Upper lobe of left lung (tissue), 6 donors: ENCODE data around the gene KATNAL1. TPM values are rescaled to one million over a fixed set of nuclear protein-coding genes. Genes with fewer than 3 reads are reported as not detected.

ENCODE experiments used
- ATAC-seq, 2 donors: fragments of 200-7000 bp; cut with Tn5 transposase; one replicate each; pipeline ENCODE4 v1.9.1; 2022; ENCODE audit warnings: mild to moderate bottlenecking in 2 of 2, moderate library complexity in 2 of 2; ENCODE audit not compliant: low FRiP score in 2 of 2
- DNase-seq, 2 donors: peaks; one replicate each; pipeline ENCODE4 v3.0.0-alpha.2; 2019 to 2020
- H3K27ac ChIP-seq, 4 donors: fragments of 200-600 bp; sonication (generic); one replicate each; pipeline ENCODE4 v1.5.1; 2016 to 2019
- H3K27me3 ChIP-seq, 4 donors: fragments of 200-600 bp; sonication (generic); one replicate each; pipeline ENCODE4 v1.5.1; 2017 to 2019
- H3K36me3 ChIP-seq, 4 donors: fragments of 200-600 bp; sonication (generic); one replicate each; pipeline ENCODE4 v1.5.1; 2016 to 2019
- H3K4me1 ChIP-seq, 4 donors: fragments of 200-600 bp; sonication (generic); one replicate each; pipeline ENCODE4 v1.5.1; 2018 to 2019
- H3K4me3 ChIP-seq, 4 donors: fragments of 200-600 bp; sonication (generic); one replicate each; pipeline ENCODE4 v1.5.1; 2017 to 2019; ENCODE audit warnings: mild to moderate bottlenecking in 2 of 4, moderate library complexity in 1 of 4
- H3K9me3 ChIP-seq, 4 donors: fragments of 200-600 bp; sonication (generic); one replicate each; pipeline ENCODE4 v1.5.1; 2018 to 2019
- EP300 ChIP-seq, 4 donors: sonication (generic); formaldehyde crosslinking; IDR thresholded peaks; one replicate each; pipeline ENCODE4 v1.5.1; 2017; ENCODE audit warnings: antibody characterized with exemption in 4 of 4, control low read depth in 2 of 4
- POLR2A ChIP-seq, 4 donors: fragments of 450-650 bp; IDR thresholded peaks; one replicate each; pipeline ENCODE4 v1.5.1; 2016 to 2017; ENCODE audit warnings: antibody characterized with exemption in 4 of 4, mild to moderate bottlenecking in 2 of 4
- POLR2AphosphoS5 ChIP-seq, 2 donors: sonication (generic); formaldehyde crosslinking; IDR thresholded peaks; one replicate each; pipeline ENCODE4 v1.5.1; 2017; ENCODE audit warnings: antibody characterized with exemption in 2 of 2
- WGBS, 2 donors: methylation state at CpG; one replicate each; pipeline ENCODE4 v1.1.5; 2017 to 2018; 5-methylcytosine and 5-hydroxymethylcytosine counted together
- total RNA-seq, 6 donors: library from RNA; depleted of rRNA in 4 of 6; stranded (reverse); fragments of >200 nt in 4 of 6; gene quantifications; one replicate each; pipeline versions ENCODE4 v1.1.0 to v1.2.1, GENCODE V29; 2016 to 2021
- TF ChIP-seq, protein P1 (sequence below), 6 experiments: fragments of 450-650 bp in 4 of 6; fragments of 200-600 bp in 2 of 6; sonication (generic) in 2 of 6; IDR thresholded peaks; one replicate each; pipeline ENCODE4 v1.5.1; 2016 to 2019; ENCODE audit warnings: antibody characterized with exemption in 6 of 6
- donor health status: DM: no; HTN: no; CAD: no; lungs with moderate emphysema.
- donor health status: DM: no; HTN: yes; CAD: no; lungs with severe emphysema.

Gene KATNAL1
- 10 to 100 TPM in 5 of 6 donors, 1 to 10 TPM in 1; 5.7 to 35.5 (median 13.9) TPM for total RNA-seq

DNA sequence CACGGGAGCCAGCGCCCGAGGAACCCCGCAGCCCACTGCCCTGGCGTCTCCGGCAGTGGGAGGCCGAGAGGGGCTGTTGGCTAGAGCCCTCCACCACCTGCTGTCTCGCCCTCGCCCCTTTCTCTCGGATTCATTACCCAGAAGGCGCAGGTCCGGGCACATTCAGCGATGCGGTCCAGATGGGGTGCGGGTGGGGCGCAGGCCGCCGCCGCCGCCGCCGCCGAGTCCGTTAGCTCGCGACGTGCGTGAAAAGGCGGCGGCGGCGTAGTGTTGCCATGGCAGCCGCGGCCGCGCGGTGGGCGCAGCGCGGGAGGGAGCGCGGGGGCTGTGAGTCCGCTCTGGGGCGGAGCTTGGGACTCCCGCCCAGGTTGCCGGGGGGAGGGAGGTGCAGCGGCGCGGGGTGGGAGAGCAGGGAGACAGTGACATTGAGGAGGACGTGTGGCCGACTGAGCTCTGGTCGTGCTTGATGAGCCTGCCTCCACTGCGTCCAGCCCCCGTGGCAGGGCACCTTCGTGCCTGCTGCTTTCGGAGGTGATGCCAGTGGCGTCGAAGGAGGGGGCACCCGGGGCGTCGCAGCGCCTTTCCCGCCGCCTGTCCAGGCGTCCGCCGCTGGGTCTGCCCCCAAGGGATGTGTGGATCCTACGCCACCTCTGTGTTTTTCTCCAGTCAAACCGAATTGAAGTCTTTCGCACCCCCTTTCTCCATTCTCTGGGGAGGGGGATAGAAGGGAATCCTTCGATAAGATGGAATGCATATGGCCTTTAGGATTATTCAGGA, at the start of gene KATNAL1:
KATNAL1 (minus strand) TSS at position 358 of the 777 bp plus-strand sequence. CDS start 23,774 bp downstream, outside the sequence.
- Histone ChIP-seq H3K4me3 (peak within 1 kb of the TSS; percentile 62 to 91 (median 82)), H3K27ac (peak within 1 kb of the TSS; percentile 80 to 95 (median 89)), H3K27me3 (no peaks in the 10 kb centered on the region), H3K9me3 (no peaks in the 10 kb centered on the region), H3K36me3 (no peaks in the 10 kb centered on the region), H3K4me1 (peaks cover 13 to 38% (median 22%) of the 10 kb centered on the region in 4 donors)
- DNase-seq (peak; percentile 83 to 95), ATAC-seq (peak; percentile 87 to 93)
- 0 to 1% methylated on average over 22 to 37 of the region's 71 CpGs for WGBS, 2 donors
- TF ChIP-seq EP300 (IDR thresholded peaks at IDR 0.05) (no peak), POLR2A (IDR thresholded peaks at IDR 0.05) (peak in 2 of 4 donors; percentile 40 to 55), POLR2AphosphoS5 (IDR thresholded peaks at IDR 0.05) (peak in 1 of 2 donors; percentile 36)
- TF ChIP-seq, protein P1, sequence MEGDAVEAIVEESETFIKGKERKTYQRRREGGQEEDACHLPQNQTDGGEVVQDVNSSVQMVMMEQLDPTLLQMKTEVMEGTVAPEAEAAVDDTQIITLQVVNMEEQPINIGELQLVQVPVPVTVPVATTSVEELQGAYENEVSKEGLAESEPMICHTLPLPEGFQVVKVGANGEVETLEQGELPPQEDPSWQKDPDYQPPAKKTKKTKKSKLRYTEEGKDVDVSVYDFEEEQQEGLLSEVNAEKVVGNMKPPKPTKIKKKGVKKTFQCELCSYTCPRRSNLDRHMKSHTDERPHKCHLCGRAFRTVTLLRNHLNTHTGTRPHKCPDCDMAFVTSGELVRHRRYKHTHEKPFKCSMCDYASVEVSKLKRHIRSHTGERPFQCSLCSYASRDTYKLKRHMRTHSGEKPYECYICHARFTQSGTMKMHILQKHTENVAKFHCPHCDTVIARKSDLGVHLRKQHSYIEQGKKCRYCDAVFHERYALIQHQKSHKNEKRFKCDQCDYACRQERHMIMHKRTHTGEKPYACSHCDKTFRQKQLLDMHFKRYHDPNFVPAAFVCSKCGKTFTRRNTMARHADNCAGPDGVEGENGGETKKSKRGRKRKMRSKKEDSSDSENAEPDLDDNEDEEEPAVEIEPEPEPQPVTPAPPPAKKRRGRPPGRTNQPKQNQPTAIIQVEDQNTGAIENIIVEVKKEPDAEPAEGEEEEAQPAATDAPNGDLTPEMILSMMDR (IDR thresholded peaks at IDR 0.05), result no peak

DNA sequence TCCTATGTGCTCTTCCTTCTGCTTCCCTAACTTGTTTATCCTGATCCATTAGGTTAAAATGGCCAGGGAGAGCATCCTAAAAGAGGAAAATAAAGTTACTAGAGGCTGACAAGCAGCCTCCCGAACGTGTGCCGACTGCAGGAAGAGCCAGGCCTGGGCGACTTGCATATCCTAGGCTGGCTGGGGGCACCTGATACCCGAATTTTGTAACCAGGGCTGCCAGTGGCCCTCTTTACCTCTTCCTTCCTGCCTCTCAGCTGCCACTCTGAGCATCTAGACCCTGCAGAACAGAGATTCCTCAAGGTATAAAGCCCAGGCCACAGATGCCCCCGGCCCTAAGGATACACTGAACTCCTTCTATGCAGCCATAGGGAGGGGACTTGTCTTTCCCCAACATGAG, 48.5 kb upstream of the KATNAL1 start:
- 76% methylated on average over 5 to 6 of the region's 6 CpGs for WGBS, 2 donors
- no peaks in the 10 kb centered on the region for H3K9me3 ChIP-seq

DNA sequence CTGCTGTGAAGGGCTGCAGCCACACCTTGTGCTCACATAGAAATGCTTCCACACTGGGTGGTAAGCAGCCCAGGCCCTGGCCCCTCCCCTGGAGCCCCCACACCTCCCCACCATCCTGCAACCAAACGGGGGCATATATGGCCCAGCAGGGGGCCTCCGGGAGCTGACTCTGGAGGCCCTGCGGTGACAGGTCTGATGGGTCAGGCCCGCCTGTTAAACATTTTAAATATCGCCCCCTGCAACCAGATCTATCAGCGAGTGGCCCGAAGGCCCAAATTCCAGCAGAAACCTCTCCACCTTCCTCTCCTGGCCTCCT, 48.0 kb upstream of the KATNAL1 start:
- TF ChIP-seq POLR2A (IDR thresholded peaks at IDR 0.05), result no peak
- TF ChIP-seq, protein P1 (IDR thresholded peaks at IDR 0.05), result peak in 5 of 6 experiments; percentile 25 to 45 (median 44)
- H3K9me3 ChIP-seq, result no peaks in the 10 kb centered on the region
- peak; percentile 46 to 54 for DNase-seq

More for the DNA sequence above, 48.5 kb upstream of the KATNAL1 start:
- TF ChIP-seq, protein P1 (IDR thresholded peaks at IDR 0.05), result no peak
- TF ChIP-seq POLR2A (IDR thresholded peaks at IDR 0.05), result no peak
- no peak for TF ChIP-seq EP300 (IDR thresholded peaks at IDR 0.05)
- TF ChIP-seq POLR2AphosphoS5 (IDR thresholded peaks at IDR 0.05), result no peak
- no peaks in the 10 kb centered on the region for H3K36me3 ChIP-seq
- no peak overlapping the region for H3K27ac ChIP-seq
- H3K27me3 ChIP-seq, result no peaks in the 10 kb centered on the region
- no peak overlapping the region for H3K4me3 ChIP-seq
- H3K4me1 ChIP-seq, result peaks cover 0 to 6% (median 0%) of the 10 kb centered on the region in 4 donors
- ATAC-seq, result no peak
- no peak for DNase-seq

DNA sequence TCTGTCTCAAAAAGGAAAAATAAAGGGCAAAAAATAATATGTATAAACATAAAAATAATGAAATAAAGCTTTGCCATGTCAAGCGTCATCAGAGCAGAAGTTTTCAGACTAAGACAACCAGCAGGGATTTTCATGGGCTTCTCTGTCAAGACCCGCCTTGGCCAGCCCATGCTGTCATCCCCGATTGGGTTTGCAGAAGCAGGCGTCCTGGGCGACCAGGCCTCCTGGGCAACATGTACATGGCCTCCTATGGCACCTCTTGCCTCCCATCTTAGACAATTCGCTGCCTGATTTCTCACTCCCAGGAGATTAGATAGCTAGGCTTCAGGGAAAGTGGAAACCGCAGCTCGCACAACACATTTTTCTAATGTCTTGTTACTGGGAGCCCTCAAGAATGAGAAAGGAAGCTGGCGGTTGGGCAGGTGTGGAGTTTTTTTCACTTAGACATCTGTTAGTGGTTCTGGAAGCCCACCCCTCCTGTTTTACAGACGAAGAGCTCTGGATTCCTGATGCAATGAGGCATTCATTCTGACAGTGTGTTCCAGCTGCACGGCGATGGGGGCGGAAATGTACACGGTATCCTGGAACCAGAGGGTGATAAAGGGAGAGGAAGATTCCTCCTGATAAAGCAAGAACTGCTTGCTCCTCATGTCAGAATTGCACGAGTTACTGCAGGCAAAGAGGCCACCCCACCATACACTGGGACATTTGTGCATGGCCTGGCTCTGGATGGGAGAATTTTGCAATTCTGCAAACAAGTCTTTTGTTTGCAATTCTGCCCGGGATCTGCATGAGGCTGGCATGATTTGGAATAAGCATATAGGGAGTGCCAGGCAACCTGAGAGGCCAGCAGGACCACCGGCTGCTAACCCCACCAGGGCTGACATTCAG, 47.4 kb upstream of the KATNAL1 start:
- Histone ChIP-seq H3K4me1 (peaks cover 0 to 6% (median 0%) of the 10 kb centered on the region in 4 donors), H3K36me3 (no peaks in the 10 kb centered on the region), H3K27ac (no peak overlapping the region), H3K9me3 (no peaks in the 10 kb centered on the region), H3K27me3 (no peaks in the 10 kb centered on the region), H3K4me3 (no peak overlapping the region)
- DNase-seq (no peak), ATAC-seq (no peak)
- TF ChIP-seq POLR2AphosphoS5 (IDR thresholded peaks at IDR 0.05), result no peak
- no peak for TF ChIP-seq POLR2A (IDR thresholded peaks at IDR 0.05)
- TF ChIP-seq, protein P1 (IDR thresholded peaks at IDR 0.05), result no peak
- TF ChIP-seq EP300 (IDR thresholded peaks at IDR 0.05), result no peak
- WGBS, 2 donors, result 77 to 81% methylated on average over 14 to 17 of the region's 17 CpGs

More for the DNA sequence above, 48.0 kb upstream of the KATNAL1 start:
- Histone ChIP-seq H3K4me3 (no peak overlapping the region), H3K27me3 (no peaks in the 10 kb centered on the region), H3K4me1 (peaks cover 0 to 6% (median 0%) of the 10 kb centered on the region in 4 donors), H3K36me3 (no peaks in the 10 kb centered on the region), H3K27ac (no peak overlapping the region)
- 33 to 68% methylated on average over 4 to 7 of the region's 7 CpGs for WGBS, 2 donors
- peak; percentile 71 to 73 for ATAC-seq
